LHCN-M2 (cell line): ENCODE data around the gene XPO6. TPM values are rescaled to one million over a fixed set of nuclear protein-coding genes. Genes with fewer than 3 reads are reported as not detected.

Source experiments
- DNase-seq: peaks from one replicate; pipeline ENCODE4 v3.0.0-alpha.2; 2012; ENCODE audit warnings: low read depth
- total RNA-seq: library from RNA; depleted of rRNA; stranded (reverse); fragments of >200 nt; gene quantifications from 2 replicates; pipeline ENCODE4 v1.2.3, GENCODE V29; 2014

XPO6 gene
- total RNA-seq, 1 experiment from 2014 or later = 127 TPM

DNA sequence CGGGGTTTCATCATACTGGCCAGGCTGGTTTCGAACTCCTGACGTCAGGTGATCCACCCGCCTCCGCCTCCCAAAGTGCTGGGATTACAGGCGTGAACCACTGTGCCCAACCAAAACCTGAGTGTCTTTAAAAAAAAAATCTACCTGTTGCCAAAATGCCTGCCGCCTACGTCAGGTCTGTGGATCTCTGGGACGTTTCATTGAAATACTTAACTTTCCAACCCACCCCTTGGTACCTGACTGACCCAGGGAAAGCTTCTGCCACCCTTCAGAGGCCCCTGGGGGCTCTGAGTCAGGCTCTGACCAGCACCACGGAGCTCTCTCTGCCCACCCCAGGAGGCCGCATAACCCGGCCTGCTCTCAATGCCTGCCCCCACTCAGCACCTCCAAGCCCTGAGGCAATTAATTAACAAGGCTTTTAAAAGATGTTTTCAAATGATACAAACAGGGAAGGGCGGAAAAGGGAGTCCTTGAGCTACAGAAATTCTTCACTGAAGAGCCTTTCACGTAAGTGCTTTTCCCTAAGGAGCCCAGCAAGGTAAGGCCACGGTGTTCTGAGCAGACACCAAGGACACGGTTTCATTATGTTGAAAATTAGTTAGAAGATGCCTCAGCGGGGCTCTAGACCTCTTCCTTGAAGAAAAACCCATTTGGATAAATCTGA, 118.9 kb downstream of the XPO6 start:
- no peak for DNase-seq

GRCh38 chr16:28091656-28092055, 120.1 kb downstream of the XPO6 start:
- DNase-seq = no peak

GRCh38 chr16:28090646-28091377, 121.0 kb downstream of the XPO6 start:
- DNase-seq = peak; percentile 32

- no peak for DNase-seq
Measured at GRCh38 chr16:28089992-28090365, 121.8 kb downstream of the XPO6 start.

DNA sequence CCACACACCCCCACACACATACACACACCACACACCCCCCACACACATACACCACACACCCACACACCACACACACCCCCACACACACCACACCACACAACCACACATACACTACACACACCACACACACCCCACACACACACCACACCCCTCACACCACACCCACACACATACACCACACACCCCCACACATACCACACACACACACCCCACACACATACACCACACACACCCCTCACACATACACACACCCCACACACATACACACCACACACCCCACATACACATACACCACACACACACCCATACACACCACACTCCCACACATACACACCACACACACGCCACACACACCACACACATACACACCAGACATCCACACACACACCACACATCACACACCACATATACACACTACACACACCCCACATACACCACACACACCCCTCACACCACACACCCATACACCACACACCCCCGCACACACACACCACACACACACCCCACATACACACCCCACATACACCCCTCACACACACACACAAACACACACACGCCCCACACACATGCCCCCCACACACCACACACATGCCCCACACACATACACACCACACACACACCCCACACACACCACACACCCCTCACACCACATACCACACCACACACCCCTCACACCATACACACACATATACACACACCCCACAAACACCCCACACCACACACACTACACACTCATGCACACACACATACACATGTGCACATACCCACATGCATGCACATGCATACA, 122.4 kb downstream of the XPO6 start:
- no peak for DNase-seq

GRCh38 chr16:28087675-28088300, 124.0 kb downstream of the XPO6 start:
- no peak for DNase-seq

DNA sequence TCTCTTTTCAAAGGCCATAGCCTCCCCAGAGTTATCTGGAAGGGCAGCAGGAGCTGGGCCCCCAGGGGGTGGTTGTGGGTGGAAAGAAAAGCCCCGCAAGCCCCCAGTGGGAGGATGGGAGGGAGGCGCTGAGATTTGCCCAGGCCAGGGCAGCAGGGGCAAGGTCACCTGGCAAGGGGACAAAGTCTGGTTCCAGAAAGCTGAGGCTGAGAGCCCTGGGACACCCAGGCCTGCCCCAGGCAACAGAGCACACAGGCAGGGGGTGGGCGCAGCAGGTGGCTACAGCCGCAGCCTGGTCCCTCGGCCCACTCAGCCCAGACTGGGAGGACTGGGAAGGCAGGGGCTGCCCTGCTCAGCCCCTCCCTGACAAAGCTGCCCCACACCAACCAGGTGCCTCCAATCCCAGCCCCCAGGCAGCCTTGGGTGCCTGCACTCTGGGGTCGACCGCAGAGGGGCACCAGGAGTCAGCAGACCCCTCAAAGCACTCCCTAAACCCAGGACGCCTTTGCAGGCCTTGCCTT, 124.6 kb downstream of the XPO6 start:
- no peak for DNase-seq

DNA sequence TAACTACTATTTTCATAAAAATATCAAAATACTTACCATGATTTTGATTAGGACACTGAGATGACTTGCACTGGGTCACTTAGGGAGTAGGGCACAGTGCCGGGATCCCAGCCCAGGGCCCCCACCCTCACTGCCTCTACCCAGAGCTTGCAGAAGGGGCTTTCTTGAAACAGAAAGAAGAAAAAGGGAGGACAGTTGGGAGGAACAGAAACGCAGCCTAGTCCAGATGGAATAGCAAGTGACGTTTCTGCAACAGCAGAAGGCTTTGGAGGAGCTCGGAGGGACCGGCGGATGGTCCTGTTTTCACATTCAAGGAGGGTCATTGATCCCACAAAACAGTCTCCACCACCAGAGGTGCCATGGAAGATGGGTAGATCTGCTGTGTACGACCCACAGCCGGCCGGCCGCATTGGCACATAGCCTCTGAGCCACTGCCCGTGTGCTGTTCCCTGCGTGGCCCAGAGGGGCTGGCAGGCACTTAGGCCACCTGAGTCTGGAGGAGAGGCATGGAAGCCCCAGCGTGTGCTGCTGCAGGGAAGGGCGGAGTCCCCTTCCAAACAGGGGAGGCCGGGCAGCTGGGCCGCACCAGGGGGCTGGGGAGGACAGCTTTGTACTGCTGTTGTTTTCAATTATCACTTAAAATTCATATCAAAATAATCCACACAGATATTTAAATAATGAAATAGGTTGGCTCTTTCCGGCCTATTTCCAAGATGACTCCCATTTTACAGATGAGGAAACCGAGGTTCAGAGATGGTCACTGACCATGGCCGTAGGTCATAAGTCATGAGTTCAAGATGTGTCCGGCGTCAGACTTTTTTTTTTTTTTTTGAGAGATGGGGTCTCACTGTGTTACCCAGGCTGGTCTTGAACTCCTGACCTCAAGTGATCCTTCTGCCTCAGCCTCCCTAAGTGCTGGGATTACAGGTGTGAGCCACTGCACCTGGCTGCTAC, 125.3 kb downstream of the XPO6 start:
- no peak for DNase-seq

DNA sequence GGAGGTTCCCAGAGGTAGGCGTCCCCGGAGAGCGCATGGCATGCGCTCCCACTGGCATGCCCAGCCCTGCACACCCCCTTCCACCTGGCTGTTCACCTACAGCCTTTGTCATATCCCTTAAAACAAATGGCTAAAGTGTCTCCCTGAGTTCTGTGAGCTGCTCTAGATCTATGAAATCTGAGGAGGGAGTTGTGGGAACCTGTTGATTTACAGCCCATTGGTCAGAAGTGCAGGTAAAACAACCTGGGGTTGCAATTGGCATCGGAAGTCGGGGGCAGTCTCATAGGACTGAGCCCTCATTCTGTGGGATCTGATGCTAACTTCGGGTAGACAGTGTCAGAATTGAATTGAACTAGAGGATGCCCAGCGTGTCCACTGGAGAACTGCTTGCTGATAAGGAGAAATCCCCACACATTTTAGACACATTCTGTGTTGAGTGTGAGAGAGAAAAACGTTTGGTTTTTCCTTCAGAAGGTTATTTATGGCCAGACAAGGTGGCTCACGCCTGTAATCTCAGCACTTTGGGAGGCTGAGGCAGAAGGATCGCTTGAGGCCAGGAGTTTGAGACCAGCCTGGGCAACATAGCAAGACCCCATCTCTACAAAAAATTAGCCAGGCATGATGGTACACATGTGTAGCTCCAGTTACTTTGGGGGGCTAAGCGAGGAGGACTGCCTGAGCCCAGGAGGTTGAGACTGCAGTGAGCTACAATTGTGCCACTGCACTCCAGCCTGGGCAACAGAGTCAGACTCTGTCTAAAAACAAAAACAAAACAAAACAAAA, 126.2 kb downstream of the XPO6 start:
- DNase-seq = no peak

- DNase-seq = no peak
Measured at GRCh38 chr16:28084209-28084608, 127.6 kb downstream of the XPO6 start.

- DNase-seq = no peak
Measured at GRCh38 chr16:28082624-28083023, 129.1 kb downstream of the XPO6 start.

- DNase-seq = no peak
Measured at GRCh38 chr16:28081391-28081968, 130.3 kb downstream of the XPO6 start.

- no peak for DNase-seq
Measured at GRCh38 chr16:28078261-28078660, 133.5 kb downstream of the XPO6 start.

- DNase-seq = no peak
Measured at GRCh38 chr16:28073836-28074235, 137.9 kb downstream of the XPO6 start.

GRCh38 chr16:28072087-28072486, 139.7 kb downstream of the XPO6 start:
- no peak for DNase-seq

DNA sequence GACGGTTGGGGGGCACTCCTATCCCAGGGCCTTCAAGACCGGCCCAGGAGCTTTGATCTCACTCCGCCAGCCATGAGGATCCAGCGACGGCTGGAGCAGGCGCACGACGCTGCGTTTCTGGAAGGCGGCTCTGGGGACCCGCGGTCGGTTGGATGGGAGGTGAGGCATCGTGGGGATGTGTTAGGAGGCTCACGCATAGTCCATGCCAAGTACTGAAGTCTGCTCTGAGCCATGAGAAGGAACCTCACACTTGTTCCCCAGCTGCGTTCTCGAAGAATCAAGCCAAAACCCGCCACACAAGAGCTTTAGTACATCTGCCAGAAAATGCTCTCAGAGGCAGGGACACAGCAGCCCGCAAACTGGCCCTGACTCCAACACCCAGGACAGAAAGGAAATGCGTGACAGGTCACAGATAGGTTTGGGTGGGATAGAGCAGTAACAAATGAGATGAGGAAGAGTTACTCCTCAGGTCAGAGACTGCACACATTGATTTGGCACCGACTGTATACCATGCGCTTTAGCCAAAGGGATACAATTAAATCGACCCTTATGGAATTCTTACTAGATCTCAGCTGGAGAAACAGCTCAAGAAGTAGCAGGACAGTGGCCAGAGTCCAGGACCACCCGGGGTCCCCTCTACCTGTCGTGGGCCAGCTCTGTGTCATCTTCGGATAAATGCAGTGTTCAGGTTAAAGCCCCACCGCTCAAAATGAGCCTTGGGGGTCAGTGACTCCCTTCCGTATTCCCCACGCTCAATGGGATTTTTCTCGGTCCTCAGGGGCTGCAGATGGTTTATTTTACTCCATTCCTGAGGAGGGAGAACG, 141.6 kb downstream of the XPO6 start:
- no peak for DNase-seq

DNA sequence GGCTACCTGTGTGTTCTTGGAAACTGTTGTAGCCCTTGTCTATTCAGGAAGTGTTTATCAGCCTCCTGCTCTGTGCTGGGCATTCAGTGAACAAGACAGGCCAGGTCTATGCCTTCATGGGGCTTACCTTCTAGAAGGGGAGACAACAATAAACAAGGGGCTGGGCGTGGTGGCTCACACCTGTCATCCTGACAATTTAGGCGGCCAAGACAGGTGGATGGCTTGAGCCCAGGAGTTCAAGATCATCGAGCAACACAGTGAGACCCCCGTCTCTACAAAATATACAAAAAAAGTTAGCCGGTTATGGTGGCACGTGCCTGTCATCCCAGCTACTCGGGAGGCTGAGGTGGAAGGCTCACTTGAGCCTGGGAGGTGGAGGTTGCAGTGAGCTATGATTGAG, 142.8 kb downstream of the XPO6 start:
- no peak for DNase-seq

DNA sequence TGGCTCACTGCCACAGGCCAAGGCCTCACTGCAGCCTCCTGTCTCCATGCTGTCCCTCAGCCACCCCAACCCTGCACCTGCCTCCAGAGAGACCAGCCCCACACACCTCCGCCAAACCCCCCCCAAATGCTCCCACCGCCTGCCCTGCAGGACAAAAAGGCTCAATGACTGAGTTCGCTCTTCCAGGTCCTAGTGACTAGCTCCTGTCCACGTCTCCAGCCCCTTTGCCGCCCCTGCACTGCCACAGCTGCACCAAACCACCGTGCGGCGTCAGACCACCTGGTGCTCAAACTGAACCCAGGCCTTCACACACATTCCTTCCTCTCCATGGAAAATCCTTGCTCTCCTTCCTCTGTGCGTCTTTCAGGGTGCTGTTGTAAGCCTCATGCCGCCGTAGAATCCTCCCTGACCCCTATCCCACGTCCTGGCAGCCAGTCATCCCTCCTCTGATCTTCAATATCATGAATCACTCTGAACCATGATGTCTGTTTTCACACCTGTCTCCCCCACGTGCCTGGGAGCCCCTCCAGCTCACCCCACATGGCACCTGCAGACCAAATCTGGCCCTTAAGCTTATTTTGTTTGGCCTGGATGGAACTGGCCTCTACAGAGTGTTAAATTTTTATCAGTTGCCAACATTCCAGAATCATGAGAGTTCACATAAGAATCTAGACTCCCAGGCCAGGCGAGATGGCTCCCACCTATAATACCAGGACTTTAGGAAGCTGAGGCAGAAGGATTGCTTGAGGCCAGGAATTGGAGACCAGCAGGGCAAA, 144.0 kb downstream of the XPO6 start:
- peak; percentile 66 for DNase-seq
